GM20431 (cell line): Measurements from ENCODE around the gene SEC22C.

Experiments used
- in situ Hi-C: fragments of 300-500 bp; cut with MseI, MboI; formaldehyde crosslinking; loops from one replicate; pipeline ENCODE4 v1.15.0; 2020; ENCODE audit warnings: low sequenced_read_pairs; ENCODE audit not compliant: unreplicated experiment

Gene SEC22C

GRCh38 chr3:42539871-42540714 lies 41.7 kb downstream of the SEC22C start:
- in situ Hi-C loops, result loop anchor here (10.0 kb wide), 1 partner anchor 285 kb away; no protein-coding TSS in a partner anchor

GRCh38 chr3:42537350-42537749 lies 44.4 kb downstream of the SEC22C start:
- in situ Hi-C loops, result loop anchor here (10.0 kb wide), 1 partner anchor 283 kb away; no protein-coding TSS in a partner anchor

DNA sequence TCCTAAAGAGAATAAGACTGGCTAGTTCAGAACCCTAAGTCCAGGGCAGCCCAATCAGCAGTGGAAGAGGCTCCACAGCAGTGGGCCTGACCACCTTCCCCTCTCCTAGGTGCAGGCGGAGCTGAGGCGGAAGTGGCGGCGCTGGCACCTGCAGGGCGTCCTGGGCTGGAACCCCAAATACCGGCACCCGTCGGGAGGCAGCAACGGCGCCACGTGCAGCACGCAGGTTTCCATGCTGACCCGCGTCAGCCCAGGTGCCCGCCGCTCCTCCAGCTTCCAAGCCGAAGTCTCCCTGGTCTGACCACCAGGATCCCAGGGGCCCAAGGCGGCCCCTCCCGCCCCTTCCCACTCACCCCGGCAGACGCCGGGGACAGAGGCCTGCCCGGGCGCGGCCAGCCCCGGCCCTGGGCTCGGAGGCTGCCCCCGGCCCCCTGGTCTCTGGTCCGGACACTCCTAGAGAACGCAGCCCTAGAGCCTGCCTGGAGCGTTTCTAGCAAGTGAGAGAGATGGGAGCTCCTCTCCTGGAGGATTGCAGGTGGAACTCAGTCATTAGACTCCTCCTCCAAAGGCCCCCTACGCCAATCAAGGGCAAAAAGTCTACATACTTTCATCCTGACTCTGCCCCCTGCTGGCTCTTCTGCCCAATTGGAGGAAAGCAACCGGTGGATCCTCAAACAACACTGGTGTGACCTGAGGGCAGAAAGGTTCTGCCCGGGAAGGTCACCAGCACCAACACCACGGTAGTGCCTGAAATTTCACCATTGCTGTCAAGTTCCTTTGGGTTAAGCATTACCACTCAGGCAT lies 45.6 kb downstream of the SEC22C start:
- in situ Hi-C loops, result loop anchor here (10.0 kb wide), 1 partner anchor 281 kb away; no protein-coding TSS in a partner anchor

DNA sequence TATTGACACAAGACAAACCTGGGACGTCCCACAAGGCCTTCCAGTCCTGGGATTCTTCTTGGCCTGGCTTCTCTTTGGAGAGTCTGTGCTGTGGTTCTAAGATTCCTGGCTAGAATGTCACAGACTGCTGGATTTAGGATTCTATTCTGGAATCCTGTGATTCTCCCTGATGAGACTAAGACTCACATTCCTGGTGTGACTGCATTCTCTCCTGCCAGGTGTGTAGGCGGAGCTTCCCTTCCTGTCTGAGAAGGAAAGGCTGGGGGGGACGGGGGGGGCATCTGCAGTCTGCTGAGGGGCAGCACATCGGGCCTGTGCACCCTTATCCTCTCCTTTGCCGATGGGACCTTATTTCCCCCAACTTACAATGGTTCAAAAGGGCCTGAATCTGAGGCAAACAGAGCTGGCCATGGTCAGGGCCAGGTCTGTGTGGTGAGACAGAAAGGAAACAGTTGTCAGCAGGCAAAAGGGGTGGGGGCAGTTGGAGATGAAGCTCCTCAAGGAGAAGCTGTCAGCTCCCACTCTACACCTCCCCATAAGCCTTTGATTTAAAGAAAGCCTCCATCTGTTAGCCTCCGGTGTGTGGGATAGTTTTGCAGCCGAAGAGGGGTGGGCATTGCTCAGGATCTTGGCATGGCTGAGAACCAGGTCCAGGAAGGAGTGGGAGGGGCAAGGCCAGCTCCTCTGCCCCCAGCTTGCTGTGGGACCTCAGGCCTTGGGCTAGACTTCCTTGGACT lies 48.4 kb downstream of the SEC22C start:
- in situ Hi-C loops, result loop anchor here (10.0 kb wide), 1 partner anchor 279 kb away; no protein-coding TSS in a partner anchor

DNA sequence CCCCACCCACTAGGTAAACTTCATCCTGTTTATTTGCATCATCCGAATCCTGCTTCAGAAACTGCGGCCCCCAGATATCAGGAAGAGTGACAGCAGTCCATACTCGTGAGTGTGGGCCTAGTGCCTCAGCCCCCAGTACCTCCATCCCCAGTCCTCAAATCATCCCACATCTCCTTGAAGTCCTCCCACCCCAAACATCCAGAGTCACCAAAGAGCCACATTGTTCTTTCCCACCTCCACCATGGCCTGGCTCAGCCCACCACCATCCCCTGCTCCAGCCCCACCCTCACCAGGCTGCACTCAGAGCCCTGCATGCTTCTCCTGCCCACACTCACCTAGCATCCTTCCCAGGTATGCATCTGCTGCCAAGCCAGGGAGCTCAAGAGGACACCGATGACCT lies 49.5 kb downstream of the SEC22C start:
- in situ Hi-C loops, result loop anchor here (10.0 kb wide), 1 partner anchor 277 kb away; no protein-coding TSS in a partner anchor

DNA sequence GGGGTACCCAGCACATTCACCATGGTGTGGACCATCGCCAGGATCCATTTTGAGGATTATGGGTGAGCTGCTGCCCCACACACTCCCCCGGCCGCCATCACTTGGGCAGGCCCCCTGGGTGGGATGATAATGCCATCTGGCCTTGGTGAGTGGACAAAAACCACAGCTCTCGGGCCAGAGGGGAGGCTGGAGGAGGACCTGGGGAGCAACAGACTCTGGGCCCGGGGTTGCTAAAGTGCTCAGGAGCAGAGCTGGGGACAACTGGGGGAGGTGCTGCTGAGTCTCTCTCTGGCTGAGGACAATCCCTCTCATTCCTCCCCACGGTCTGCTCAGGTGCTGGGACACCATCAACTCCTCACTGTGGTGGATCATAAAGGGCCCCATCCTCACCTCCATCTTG lies 50.3 kb downstream of the SEC22C start:
- in situ Hi-C loops, result loop anchor here (10.0 kb wide), 1 partner anchor 277 kb away; no protein-coding TSS in a partner anchor

DNA sequence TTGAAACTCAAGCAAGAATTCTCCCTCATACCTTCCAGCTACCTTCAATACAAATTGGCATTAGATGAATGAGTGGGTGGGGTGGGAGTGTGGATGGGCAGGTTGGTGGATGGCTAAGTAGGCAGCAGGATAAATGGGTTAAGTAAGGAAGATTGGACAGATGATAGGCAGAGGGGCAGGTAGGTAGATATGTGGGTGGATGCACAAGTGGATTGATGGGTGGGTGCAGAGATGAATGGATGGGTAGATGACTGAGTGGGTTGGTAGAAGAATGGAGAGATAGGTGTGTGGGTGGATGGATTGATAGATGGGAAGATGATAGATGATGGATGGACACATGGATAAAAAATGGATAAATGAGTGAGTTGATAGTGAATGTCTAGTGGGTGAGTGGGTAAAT lies 51.7 kb downstream of the SEC22C start:
- in situ Hi-C loops, result loop anchor here (10.0 kb wide), 1 partner anchor 275 kb away; no protein-coding TSS in a partner anchor

DNA sequence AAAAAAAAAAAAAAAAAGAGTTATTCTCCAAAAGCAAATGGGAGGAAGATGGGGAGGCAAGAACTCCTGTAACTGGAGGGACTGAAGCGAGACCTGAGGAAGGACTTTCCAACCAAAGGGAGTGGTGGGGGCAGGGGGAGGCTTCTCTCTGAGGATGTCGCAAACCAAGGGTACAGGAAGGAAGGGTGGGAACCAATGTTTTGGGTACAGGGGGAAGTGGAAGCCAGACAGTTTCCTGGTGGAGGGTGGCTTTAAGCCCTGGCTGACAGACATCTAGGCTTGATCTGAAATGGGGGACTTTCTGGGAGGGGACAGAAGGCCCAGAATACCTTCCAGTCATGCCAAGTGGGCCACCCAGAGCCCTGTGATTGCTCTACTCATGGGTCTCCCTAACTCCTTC lies 52.3 kb downstream of the SEC22C start:
- in situ Hi-C loops, result no loop called here

- in situ Hi-C loops, result no loop called here
These were observed 54.3 kb downstream of the SEC22C start for GRCh38 chr3:42527368-42527917.

GRCh38 chr3:42526616-42527367 lies 55.0 kb downstream of the SEC22C start:
- in situ Hi-C loops, result no loop called here

DNA sequence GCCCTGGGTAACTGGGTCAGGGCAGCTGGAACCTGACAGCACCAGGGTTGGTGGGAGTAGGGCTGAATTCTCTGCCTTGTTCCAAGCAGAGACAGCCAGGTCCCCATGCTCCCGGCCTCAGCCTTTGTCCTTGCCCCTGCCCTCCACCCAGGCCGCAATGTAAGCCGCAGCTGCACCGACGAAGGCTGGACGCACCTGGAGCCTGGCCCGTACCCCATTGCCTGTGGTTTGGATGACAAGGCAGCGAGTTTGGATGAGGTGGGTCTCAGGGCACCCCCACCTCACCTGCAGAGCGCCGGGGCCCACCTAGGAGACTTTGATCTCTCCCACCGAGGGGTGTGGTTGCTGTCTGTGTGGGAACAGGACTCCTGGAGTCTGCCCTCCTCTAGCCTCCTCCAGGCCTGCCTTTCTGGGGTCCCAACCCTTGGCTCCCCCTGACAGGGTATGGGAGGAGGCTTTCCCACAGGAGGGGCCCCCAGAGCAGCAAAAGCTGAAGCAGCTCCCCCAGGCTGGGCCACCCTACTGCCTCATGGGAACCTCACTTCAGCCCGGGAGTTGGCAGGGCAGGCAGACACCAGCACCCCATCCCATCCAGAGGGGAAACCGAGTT lies 55.9 kb downstream of the SEC22C start:
- in situ Hi-C loops, result no loop called here

- in situ Hi-C loops, result no loop called here
These were observed 56.6 kb downstream of the SEC22C start for GRCh38 chr3:42525212-42525611.

GRCh38 chr3:42524751-42525150 lies 57.0 kb downstream of the SEC22C start:
- in situ Hi-C loops, result no loop called here

DNA sequence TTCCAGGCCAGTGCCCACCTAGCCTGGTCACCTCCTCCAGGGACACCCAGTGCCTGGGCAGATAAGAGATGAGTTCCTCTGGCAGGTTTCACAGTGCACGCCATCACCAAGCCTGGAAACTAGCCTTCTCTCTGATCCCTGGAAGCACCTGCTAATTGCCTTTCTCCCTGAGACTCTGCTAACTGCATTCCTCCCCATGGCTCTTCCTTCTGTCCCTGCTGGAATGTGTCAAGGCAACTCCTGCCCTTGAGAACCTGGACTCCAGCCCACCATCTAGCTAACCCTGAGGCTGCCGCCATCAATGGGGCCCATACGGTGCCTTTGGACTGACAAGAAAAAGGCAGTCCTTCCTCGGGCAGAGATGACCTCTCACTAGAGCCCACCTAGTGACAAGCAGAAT lies 60.9 kb downstream of the SEC22C start:
- in situ Hi-C loops, result no loop called here

DNA sequence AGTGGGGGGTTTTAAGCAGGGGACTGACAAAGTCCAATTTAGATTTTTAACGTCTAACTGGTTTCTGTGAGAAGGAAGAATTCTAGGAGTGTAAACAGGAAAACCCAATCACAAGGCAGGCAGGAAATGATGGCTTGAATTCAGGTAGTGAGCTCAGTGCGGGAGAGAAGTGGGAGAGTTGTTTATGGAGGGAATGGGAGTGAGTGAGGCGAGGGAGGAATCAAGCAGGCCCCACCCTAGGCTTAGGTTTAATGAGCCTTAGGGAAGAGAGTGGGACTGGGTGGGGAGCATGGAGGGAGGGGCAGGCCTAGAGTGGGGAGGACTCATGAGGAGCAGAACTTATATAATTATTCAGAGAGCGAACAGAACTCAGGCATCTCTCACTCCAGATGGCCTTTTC lies 61.4 kb downstream of the SEC22C start:
- in situ Hi-C loops, result no loop called here

- in situ Hi-C loops, result no loop called here
These were observed 62.2 kb downstream of the SEC22C start for GRCh38 chr3:42519568-42519962.

GRCh38 chr3:42518800-42519567 lies 62.8 kb downstream of the SEC22C start:
- in situ Hi-C loops, result no loop called here

DNA sequence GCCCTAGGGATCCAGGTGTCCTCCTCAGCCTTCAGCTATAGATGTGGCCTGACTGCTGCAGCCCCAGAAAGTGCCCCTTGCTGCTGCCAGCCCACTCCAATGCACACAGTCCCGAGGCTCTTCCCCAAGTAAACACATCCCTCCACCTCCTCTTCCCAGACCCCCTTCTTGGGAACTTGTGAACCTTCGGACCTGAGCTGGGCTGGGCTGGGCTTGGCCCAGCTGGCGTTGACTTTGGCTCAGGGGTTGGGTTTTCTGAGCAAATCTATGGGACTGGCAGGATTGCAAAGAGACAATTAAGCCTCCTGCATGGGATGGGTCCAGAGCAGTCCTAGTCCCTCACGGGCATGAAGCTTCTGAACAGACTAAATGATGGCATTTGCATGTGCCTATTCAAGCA lies 64.7 kb downstream of the SEC22C start:
- in situ Hi-C loops, result no loop called here
